ENCODE data around the gene NANOS1. TPM values are rescaled to one million over a fixed set of nuclear protein-coding genes. Genes with fewer than 3 reads are reported as not detected.

NANOS1 gene
- total and polyA plus RNA-seq, 2 of the 8 experiments (the other 6 are each of a cell fraction or from before 2014, with no cell fraction given), result 3.1 to 3.9 TPM

DNA sequence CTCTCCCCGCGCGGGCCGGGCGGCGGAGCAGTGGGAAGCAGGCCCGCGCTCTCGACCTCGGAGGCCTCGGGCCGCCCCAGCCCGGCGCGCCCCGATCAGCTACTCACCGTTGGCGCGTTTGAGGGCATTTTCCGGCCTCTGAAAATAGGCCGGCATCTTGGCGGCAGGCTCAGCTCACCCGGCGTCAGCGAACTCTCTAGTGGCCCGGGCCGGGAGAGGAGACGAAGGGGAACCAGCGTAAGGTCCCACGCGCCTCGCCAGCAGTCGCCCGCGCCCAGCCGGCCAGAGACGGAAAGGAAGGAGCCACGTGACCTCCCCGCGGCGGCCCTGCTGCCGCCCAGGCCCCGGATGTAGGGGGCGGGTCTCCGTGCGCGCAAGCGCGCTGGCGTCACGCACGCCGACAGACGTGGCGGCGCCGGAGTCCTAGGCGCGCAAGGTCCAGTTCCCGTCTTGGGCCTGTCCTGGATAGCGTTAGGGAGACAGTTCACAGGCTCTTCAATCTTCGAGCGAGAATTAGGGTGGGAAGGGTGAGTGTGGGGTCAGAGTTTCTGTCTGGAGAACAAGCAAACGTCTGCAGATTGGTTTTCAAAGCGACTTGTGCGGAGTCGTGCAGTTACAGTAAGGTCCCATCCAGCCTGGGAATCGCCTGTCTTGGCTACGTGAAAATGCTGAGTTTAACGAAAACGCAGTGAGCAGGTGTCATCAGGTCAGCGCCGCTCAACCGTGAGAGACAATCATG, 51.2 kb downstream of the NANOS1 start, which contains the start of gene EIF3A (continued):
- TF ChIP-seq E2F6 (IDR thresholded peaks at IDR 0.05) (peak; percentile 79), PHF8 (conservative IDR thresholded peaks at IDR 0.05; ENCODE audit: low read depth, low read length) (peak; percentile 97), SAP30 (IDR thresholded peaks at IDR 0.05; ENCODE audit: insufficient read depth, insufficient replicate concordance, low read length) (no peak), KDM1A (IDR thresholded peaks at IDR 0.05; ENCODE audit: borderline replicate concordance, low read length) (no peak), EZH2 (IDR thresholded peaks at IDR 0.05; ENCODE audit: low read depth, low read length, severe bottlenecking) (no peak), YY1 (IDR thresholded peaks at IDR 0.05; ENCODE audit: low read depth, low read length) (no peak), SIX5 (IDR thresholded peaks at IDR 0.05; ENCODE audit: low read depth, low read length) (no peak), NRF1 (IDR thresholded peaks at IDR 0.05; ENCODE audit: low read depth, low read length) (peak; percentile 52), RNF2 (IDR thresholded peaks at IDR 0.05; ENCODE audit: borderline replicate concordance, low read depth, low read length, missing control alignments, poor library complexity, severe bottlenecking) (no peak), SIN3A (conservative IDR thresholded peaks at IDR 0.05 in 1 of 2, IDR thresholded peaks at IDR 0.05 in 1 of 2; ENCODE audit: low read depth in 1 of 2, low read length in 2 of 2) (peak in 1 of 2 experiments; percentile 70; a peak in 1 of 4 replicates), ATF2 (IDR thresholded peaks at IDR 0.05; ENCODE audit: low read length) (no peak), CBX5 (IDR thresholded peaks at IDR 0.05; ENCODE audit: low read depth, low read length) (no peak), FOSL1 (IDR thresholded peaks at IDR 0.05; ENCODE audit: insufficient read depth, low read depth, low read length) (no peak), MAFK (IDR thresholded peaks at IDR 0.05; ENCODE audit: low read depth, low read length) (peak; percentile 47; the same call in 1 of the 2 replicates), TAF1 (IDR thresholded peaks at IDR 0.05; ENCODE audit: low read depth, low read length) (peak; percentile 99), POLR2A (IDR thresholded peaks at IDR 0.05; ENCODE audit: control extremely low read depth in 1 of 2, low read depth in 2 of 2, low read length in 2 of 2) (peak; percentile 93), CREB1 (IDR thresholded peaks at IDR 0.05) (peak; percentile 89), BACH1 (IDR thresholded peaks at IDR 0.05; ENCODE audit: low read length) (no peak), GTF2F1 (IDR thresholded peaks at IDR 0.05; ENCODE audit: borderline replicate concordance, low read depth, low read length) (peak; percentile 80), EP300 (IDR thresholded peaks at IDR 0.05; ENCODE audit: borderline replicate concordance in 1 of 2, low read depth in 2 of 2, low read length in 2 of 2) (no peak), CTBP2 (IDR thresholded peaks at IDR 0.05; ENCODE audit: borderline replicate concordance, insufficient read depth, insufficient read length, low read length) (no peak)
